HG02870 (cell line): Measurements from ENCODE around the gene KHK.
"Not testable (repeated sequence)": the region's sequence is repeated elsewhere in the genome, so short reads cannot be mapped to it uniquely, and the experiment has no call there.

ENCODE experiments used
- ATAC-seq: cut with Tn5 transposase; IDR thresholded peaks from one replicate; pipeline ENCODE4 v1.9.1; 2021; ENCODE audit warnings: mild to moderate bottlenecking, moderate library complexity; ENCODE audit not compliant: unreplicated experiment

The KHK gene

DNA sequence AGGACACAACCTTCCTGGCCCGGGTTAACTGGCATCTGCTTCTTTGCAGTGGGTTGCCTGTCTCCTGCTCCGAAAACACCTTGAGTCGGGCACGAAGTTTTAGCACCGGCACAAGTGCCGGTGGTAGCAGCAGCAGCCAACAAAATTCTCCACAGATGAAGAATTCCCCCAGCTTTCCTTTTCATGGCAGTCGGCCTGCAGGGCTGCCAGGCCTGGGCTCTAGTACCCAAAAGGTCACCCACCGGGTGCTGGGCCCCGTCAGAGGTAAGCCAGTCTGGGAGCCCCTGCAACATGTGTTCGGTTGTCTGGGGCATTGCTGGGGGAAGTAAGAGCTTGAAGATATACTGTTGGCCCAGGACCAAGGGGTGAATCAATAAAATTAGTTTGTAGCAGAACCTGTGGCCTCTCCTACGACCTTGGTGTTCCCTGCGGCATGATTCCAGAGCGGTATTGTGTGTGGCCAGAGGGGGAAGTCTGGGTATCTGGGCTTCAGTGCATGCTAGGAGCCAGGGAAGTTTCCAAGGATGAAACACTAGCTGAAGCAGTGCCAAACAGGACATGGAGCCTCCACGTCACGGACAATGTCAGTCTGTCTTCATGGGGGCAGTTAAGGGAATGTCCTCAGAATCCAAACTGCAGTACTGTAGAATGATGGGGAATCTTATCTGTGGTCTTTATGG lies 27.3 kb upstream of the KHK start:
- ATAC-seq: no peak

DNA sequence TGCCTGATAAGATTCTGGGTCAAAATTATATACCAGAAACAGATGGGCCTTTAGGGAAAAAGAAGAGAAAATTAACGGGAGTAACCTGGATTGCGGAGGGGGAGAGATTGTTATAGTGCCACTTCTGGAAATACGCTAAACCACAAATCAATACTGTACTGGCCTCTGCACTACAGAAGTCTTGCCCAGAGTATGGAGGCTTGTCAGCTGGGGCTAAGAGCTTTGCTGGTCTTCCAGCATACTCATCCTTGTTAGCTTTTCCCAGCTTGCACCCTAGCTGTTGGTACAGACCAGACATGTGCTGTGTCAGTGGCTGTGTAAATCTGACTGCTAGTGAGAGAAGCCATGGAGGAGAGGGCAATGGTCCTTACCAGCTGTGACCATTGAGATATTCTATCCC lies 26.2 kb upstream of the KHK start:
- ATAC-seq: no peak

GRCh38 chr2:27065128-27065527 lies 21.4 kb upstream of the KHK start:
- ATAC-seq: no peak

- no peak for ATAC-seq
Measured at GRCh38 chr2:27067385-27067784, 19.2 kb upstream of the KHK start.

DNA sequence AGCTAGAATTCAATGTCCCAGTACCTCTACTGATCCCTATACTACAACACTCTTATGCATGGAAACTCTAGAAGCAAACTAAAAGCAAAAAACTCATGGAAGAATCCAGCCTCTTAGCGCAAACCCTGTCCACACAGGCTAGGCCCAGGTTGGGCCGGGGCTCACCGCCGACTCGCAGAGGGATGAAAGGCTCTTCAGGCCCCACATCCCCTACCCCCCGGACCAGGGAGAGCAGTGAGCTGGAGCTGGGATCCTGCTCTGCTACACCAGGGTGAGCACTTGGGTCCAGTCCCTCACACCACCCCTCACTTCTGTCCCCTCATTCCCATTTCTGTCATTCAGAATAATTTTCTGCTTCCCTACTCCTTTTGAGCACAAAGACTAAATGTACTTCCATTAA lies 17.1 kb upstream of the KHK start:
- no peak for ATAC-seq

DNA sequence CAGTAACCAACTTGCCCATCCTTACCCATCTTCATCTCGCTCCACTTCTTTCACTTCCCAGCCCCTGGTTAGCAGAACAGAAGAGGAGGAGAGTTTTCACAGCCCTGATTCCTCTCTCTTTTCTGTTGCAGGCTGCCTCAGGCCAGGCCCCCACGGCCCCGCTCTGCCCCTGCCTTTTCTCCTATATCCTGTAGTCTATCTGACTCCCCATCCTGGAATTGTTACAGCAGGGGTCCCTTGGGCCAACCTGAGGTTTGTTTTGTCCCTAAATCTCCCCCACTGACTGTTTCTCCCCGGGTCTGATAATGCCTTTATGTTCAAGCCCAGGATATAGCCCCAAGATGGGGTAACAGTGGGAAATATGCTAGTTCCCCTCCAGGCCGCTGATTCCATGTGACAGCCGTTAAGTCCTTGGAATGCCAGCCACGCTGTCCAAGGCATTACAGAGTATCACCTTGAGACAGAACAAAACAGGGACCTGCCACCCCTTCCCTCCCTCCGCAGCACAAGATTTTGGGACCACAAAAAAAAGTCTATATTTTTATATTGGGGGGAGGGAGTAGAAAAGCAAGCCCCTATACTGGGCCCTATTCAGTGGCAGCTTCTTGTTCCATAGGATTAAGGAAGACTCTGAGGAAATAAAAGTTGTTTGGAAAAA lies 16.5 kb upstream of the KHK start:
- ATAC-seq: no peak

GRCh38 chr2:27070653-27071276 lies 15.8 kb upstream of the KHK start:
- no peak for ATAC-seq

DNA sequence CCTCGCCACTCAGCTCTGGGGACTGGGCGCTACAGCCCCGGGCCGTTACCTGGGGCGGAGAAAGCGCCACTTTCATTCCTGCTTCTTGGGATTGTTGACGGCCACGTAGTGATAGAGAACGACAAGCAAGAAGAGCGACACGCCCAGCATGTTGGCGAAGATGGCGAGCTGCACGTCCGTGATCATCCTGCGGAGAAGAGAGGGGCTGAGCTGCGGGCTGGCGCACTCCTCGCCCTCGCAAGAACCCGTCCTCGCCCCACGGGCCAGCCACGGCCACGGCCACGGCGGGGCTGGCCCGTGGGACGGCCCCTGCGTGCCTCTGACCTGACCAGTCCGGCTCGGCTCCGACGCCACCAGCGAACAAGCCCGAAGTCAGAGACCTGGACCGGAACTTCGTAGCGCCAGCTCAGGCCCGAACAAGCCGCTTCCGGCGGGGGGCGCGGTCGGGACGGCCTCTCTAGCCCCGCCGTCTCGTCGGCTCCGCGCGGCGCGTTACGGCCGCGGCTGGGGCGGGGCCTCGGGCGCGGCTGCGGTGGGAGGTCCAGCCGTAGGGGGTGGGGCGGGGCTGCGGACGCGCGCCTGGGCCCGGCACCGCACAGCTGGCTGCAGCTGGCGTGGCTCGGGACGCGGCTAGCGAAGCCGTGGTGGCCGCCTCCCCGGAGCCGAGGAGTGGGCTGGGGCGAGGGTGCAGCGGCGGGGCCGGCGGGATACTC lies 15.1 kb upstream of the KHK start, which contains the start of gene OST4:
OST4 (minus strand) TSS at position 378 of the 713 bp plus-strand sequence.
- peak; percentile 81 for ATAC-seq

GRCh38 chr2:27071990-27072830 lies 14.4 kb upstream of the KHK start:
- peak; percentile 15 for ATAC-seq

GRCh38 chr2:27072920-27073319 lies 13.7 kb upstream of the KHK start:
- no peak for ATAC-seq

GRCh38 chr2:27073782-27074181 lies 12.8 kb upstream of the KHK start:
- ATAC-seq: no peak

DNA sequence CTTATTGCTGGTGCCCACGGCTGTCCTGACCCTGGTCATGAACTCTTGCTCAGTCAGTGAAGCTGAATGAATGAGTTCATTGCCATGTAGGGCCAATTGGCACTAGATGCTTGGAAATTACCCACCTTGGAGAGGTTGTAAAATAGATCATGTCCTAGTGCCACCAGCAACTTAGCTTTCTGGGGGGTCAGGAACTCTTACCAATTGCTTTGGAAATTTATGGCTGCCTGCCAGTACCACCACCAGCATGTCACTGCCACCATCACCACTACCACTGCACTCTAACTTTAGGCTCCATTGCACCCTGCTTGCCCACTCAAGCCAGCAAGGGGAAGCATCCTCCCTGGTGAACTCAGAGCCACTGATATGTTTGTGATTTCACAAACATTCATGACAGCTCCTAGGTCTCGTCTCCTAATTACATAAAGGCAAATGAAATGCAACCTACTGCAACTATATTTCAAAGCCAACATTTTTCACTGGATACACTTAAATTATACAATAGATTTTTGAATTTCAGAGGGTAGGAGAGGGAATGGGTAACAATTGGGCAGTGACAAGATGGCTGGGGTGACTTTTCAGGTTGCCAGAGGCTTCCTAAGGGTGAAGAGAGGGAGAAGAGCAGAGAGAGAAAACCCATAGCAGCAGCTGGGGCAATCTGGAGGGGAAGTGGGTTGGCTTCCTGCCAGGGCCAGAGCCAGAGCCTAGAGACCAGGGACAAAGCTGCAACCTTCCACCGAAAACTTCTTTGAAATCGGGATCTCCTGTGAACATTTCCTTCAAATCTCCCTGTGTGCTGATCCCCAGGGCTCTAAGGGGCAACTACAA lies 11.6 kb upstream of the KHK start:
- ATAC-seq: no peak

DNA sequence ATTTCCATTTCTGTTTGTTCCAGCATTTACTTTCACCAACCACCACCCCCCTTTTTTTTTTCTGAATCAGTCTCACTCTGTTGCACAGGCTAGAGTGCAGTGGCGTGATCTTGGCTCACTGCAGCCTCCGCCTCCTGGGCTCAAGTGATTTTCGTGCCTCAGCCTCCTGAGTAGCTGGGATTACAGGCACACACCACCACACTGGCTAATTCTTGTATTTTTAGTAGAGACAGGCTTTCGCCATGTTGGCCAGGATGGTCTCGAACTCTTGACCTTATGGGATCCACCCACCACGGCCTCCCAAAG lies 11.1 kb upstream of the KHK start:
- not testable (repeated sequence) for ATAC-seq

- ATAC-seq: no peak
Measured at GRCh38 chr2:27076323-27076722, 10.2 kb upstream of the KHK start.

- ATAC-seq: no peak
Measured at GRCh38 chr2:27077231-27077630, 9.3 kb upstream of the KHK start.

DNA sequence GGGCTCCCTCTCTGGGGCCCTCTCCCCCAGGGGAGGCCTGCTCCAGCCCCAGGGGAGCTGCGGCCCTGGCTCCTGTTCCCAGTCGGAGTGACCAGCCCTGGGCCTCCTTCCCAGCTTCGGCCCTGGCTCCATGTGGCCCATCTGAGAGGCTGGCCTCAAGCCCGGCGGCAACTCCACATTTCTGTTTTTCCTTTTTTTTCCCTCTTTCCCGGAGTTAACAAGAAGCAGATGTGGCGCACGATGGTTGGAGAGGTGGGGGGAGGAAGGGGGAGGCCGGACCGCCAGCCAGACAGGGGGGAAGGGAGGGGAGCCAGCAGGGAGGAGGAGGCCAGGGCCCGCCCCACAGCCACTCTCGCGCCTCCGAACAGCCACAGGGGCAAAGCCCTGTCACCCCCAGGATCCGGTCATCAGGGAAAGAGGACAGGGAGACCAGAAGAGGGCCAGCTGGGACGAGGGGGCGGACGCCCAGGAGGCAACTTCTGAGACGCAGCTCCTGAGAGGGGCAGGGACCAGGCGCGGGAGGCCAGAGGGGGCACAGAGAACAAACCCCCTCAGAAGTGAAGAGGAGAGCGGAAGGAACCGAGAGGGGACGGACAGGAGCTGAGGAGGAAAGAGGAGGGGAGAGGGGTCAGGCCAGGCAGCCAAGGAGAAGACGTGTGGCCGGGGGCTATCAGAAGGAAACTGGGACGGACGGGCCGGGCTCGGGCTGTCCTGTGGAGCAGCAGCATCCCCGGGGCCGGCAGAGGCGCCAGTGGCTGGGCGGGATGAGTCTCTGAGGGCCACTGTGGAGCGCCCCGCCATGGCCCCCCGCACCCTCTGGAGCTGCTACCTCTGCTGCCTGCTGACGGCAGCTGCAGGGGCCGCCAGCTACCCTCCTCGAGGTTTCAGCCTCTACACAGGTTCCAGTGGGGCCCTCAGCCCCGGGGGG lies 8.0 kb upstream of the KHK start, which contains the start of gene EMILIN1:
EMILIN1 (plus strand) TSS at position 349 of the 928 bp plus-strand sequence; CDS start at position 800, 451 bp downstream.
- no peak for ATAC-seq

DNA sequence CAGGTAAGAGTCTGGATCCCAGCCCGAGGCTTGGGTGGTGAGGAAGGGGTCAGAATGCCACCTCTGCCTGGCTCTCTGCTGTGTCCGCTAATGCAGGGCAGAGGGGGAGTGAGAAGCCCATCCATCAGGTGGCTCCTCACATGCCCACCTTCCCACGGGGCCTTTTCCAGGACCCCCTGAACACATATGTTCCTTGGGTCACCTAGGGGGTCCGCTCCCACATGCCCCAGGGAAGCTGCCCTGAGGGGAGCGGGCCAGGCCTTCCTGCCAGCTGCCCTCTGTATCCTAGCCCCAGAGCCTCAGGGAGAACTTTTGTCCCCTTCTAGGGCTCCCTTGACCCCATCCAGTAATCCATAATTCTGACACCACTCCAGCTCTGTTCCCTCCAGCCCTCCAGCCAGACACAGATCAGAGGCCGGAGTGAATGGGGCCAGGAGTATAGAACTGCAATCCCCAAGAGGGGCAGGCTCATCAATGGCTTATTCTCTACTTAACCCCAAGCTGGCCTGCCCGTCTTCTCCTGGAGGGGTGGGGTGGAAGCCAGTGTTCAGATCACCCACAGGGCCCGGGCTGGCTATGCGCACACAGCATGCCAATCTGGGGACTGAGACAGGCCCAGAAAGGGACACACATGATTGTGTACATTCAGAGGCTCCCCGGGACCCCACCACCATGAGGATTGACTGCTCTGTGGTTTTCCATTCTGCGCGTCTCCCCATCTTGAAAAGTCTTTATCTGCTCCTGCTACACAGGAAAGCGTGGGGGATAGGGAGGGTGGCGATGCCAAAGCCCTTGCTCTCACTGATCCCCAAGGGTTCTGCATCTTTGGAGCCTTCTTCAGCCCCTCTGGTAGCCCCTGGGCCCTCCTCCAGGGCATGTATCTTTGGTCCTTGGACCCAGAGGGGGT lies 7.1 kb upstream of the KHK start:
- no peak for ATAC-seq

DNA sequence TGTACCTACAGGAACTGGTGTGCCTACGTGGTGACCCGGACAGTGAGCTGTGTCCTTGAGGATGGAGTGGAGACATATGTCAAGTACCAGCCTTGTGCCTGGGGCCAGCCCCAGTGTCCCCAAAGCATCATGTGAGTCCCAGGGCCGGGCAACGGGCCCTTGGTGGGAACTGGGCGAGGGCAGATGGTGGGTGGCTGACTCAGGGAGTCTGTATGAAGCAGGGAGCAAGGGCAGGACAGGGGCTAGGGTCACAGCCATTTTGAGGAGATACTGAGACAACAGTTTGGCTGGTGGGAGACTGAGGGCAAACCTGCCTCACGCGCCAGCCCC lies 6.5 kb upstream of the KHK start:
- ATAC-seq: no peak
